Spleen (tissue), 11 donors: ENCODE data around the gene FRAS1. TPM values are rescaled to one million over a fixed set of nuclear protein-coding genes. Genes with fewer than 3 reads are reported as not detected.

ENCODE experiments used
- DNase-seq: peaks from one replicate; pipeline ENCODE4 v3.0.0-alpha.2; 2020
- H3K27ac ChIP-seq, 8 donors: fragments of 200-600 bp; sonication (generic) in 7 of 8; 1 replicate in 4 of 8; 2 replicates in 4 of 8; pipeline versions ENCODE4 v1.5.0 to v1.8.0; 2016 to 2021; ENCODE audit warnings: inconsistent platforms in 4 of 8, mild to moderate bottlenecking in 4 of 8, moderate library complexity in 1 of 8
- H3K27me3 ChIP-seq, 7 donors: fragments of 200-600 bp; sonication (generic) in 6 of 7; replicated peaks in 1 of 7; 1 replicate in 4 of 7; 2 replicates in 3 of 7; pipeline versions ENCODE4 v1.5.0 to v1.8.0; 2016 to 2021; ENCODE audit warnings: inconsistent platforms in 3 of 7, mild to moderate bottlenecking in 1 of 7
- H3K36me3 ChIP-seq, 6 donors: fragments of 200-600 bp; sonication (generic) in 5 of 6; 1 replicate in 4 of 6; 2 replicates in 2 of 6; pipeline versions ENCODE4 v1.5.0 to v1.8.0; 2016 to 2021; ENCODE audit warnings: inconsistent platforms in 2 of 6
- H3K4me1 ChIP-seq, 6 donors: fragments of 200-600 bp; sonication (generic) in 5 of 6; 1 replicate in 3 of 6; 2 replicates in 3 of 6; pipeline versions ENCODE4 v1.5.0 to v1.8.0; 2016 to 2021; ENCODE audit warnings: inconsistent platforms in 3 of 6
- H3K4me3 ChIP-seq, 8 donors: fragments of 200-600 bp; sonication (generic) in 7 of 8; 1 replicate in 4 of 8; 2 replicates in 4 of 8; pipeline versions ENCODE4 v1.5.0 to v1.8.0; 2016 to 2021; ENCODE audit warnings: inconsistent platforms in 4 of 8, mild to moderate bottlenecking in 4 of 8, moderate library complexity in 2 of 8
- H3K9me3 ChIP-seq, 8 donors: fragments of 200-600 bp; sonication (generic) in 7 of 8; 1 replicate in 4 of 8; 2 replicates in 4 of 8; pipeline versions ENCODE4 v1.5.0 to v1.8.0; 2016 to 2021; ENCODE audit warnings: inconsistent platforms in 4 of 8
- POLR2A ChIP-seq, 3 donors: fragments of 450-650 bp; IDR thresholded peaks; one replicate each; pipeline ENCODE4 v1.5.1; 2017; ENCODE audit warnings: antibody characterized with exemption in 3 of 3, mild to moderate bottlenecking in 1 of 3
- POLR2AphosphoS5 ChIP-seq, 3 donors: sonication (generic); formaldehyde crosslinking; IDR thresholded peaks; one replicate each; pipeline ENCODE4 v1.5.1; 2017; ENCODE audit warnings: antibody characterized with exemption in 3 of 3
- WGBS, 5 donors: extraction: QIAGEN DNeasy Blood & Tissue Kit in 3 of 5; methylation state at CpG; one replicate each; pipeline versions ENCODE4 v1.1.5 to v1.1.7; 2013 to 2018; 5-methylcytosine and 5-hydroxymethylcytosine counted together
- intact Hi-C: fragments of 100-400 bp; cut with DNase I; formaldehyde crosslinking; loops from one replicate; pipeline ENCODE4 v1.15.0; 2023; ENCODE audit warnings: low total_unique reads
- polyA plus RNA-seq, 3 donors: library from polyadenylated mRNA; stranded (reverse); fragments of 200-250 nt; gene quantifications; one replicate each; pipeline ENCODE4 v1.2.1, GENCODE V29; 2013
- total RNA-seq, 7 donors: library from RNA; depleted of rRNA in 3 of 7; stranded (reverse); fragments of >200 nt in 3 of 7; fragmentation: NEBNext Ultra II Directional in 4 of 7; extraction: Animal tissue kit (Norgen Biotek cat#: 25700) in 4 of 7; gene quantifications; one replicate each; pipeline versions ENCODE4 v1.1.0 to v1.2.1, GENCODE V29; 2016 to 2021
- TF ChIP-seq, protein P1 (sequence below), 11 experiments: fragments of 200-600 bp in 7 of 11; fragments of 450-650 bp in 4 of 11; sonication (generic) in 4 of 11; IDR thresholded peaks in 8 of 11; conservative IDR thresholded peaks in 3 of 11; 1 replicate in 7 of 11; 2 replicates in 4 of 11; pipeline versions ENCODE4 v1.4.0 to v1.8.0; 2016 to 2021; ENCODE audit warnings: antibody characterized with exemption in 11 of 11, inconsistent platforms in 4 of 11, mild to moderate bottlenecking in 1 of 11
- donor health status: healthy with polysubstance abuse.
- donor health status: DM: no; HTN: no; CAD: no; lungs with moderate emphysema.
- donor health status: DM: no; HTN: no; CAD: no.
- donor health status: Bipolar disorder and iron deficiency.
- donor health status: healthy.
- donor health status: DM: no; HTN: no; CAD: no.
- donor health status: DM: yes; HTN: yes; CAD: no.

FRAS1 gene
- total and polyA plus RNA-seq, 10 donors = 0.10 to 3.0 (median 1.3) TPM

- H3K4me3 ChIP-seq = no peak overlapping the region
- TF ChIP-seq POLR2A (IDR thresholded peaks at IDR 0.05) (no peak), POLR2AphosphoS5 (IDR thresholded peaks at IDR 0.05) (no peak)
- TF ChIP-seq, protein P1, sequence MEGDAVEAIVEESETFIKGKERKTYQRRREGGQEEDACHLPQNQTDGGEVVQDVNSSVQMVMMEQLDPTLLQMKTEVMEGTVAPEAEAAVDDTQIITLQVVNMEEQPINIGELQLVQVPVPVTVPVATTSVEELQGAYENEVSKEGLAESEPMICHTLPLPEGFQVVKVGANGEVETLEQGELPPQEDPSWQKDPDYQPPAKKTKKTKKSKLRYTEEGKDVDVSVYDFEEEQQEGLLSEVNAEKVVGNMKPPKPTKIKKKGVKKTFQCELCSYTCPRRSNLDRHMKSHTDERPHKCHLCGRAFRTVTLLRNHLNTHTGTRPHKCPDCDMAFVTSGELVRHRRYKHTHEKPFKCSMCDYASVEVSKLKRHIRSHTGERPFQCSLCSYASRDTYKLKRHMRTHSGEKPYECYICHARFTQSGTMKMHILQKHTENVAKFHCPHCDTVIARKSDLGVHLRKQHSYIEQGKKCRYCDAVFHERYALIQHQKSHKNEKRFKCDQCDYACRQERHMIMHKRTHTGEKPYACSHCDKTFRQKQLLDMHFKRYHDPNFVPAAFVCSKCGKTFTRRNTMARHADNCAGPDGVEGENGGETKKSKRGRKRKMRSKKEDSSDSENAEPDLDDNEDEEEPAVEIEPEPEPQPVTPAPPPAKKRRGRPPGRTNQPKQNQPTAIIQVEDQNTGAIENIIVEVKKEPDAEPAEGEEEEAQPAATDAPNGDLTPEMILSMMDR (IDR thresholded peaks at IDR 0.05 in 8 of 11, conservative IDR thresholded peaks at IDR 0.05 in 3 of 11) = no peak
- no peaks in the 10 kb centered on the region for H3K27me3 ChIP-seq
- no peaks in the 10 kb centered on the region for H3K36me3 ChIP-seq
- intact Hi-C loops = no loop called here
- no peaks in the 10 kb centered on the region for H3K4me1 ChIP-seq
- H3K9me3 ChIP-seq = no peaks in the 10 kb centered on the region
- DNase-seq = no peak
- 88 to 97% (median 94%) methylated on average over 2 of the region's 2 CpGs for WGBS, 5 donors
- no peak overlapping the region for H3K27ac ChIP-seq
Observed at GRCh38 chr4:78217557-78217956, 160.4 kb downstream of the FRAS1 start.

DNA sequence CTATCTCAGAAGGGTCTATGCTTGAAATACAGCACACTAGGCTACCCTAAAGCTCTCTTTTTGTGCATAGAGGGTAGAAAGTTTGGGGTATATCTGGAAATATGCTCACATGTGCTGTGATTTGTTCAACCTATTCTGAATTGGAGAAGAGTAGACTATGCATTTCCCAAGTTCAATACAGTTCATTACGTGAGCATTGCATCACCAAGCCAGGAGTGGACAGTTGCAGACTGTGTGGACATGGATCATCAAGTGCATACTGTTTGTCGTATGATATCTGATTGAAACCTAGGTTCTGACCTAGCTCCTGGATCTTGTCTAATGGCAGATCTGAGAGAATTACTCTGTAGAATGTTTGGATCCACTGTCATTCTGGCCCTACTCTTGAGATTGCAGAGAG lies 161.1 kb downstream of the FRAS1 start:
- WGBS, 5 donors = 82 to 94% (median 93%) methylated on average over 2 of the region's 2 CpGs

GRCh38 chr4:78219825-78220224 lies 162.7 kb downstream of the FRAS1 start:
- Histone ChIP-seq H3K27ac (no peak overlapping the region), H3K4me1 (no peaks in the 10 kb centered on the region), H3K36me3 (no peaks in the 10 kb centered on the region), H3K27me3 (no peaks in the 10 kb centered on the region), H3K9me3 (no peaks in the 10 kb centered on the region), H3K4me3 (no peak overlapping the region)
- no peak for TF ChIP-seq POLR2A (IDR thresholded peaks at IDR 0.05)
- no peak for TF ChIP-seq POLR2AphosphoS5 (IDR thresholded peaks at IDR 0.05)
- TF ChIP-seq, protein P1 (IDR thresholded peaks at IDR 0.05 in 8 of 11, conservative IDR thresholded peaks at IDR 0.05 in 3 of 11) = no peak
- WGBS, 5 donors = 58 to 89% (median 77%) methylated on average over 2 of the region's 2 CpGs
- intact Hi-C loops = no loop called here
- no peak for DNase-seq

More for the DNA sequence above, 161.1 kb downstream of the FRAS1 start:
- Histone ChIP-seq H3K4me1 (no peaks in the 10 kb centered on the region), H3K36me3 (no peaks in the 10 kb centered on the region), H3K27ac (no peak overlapping the region), H3K4me3 (no peak overlapping the region), H3K27me3 (no peaks in the 10 kb centered on the region), H3K9me3 (no peaks in the 10 kb centered on the region)
- no peak for DNase-seq
- TF ChIP-seq, protein P1 (IDR thresholded peaks at IDR 0.05 in 8 of 11, conservative IDR thresholded peaks at IDR 0.05 in 3 of 11) = no peak
- TF ChIP-seq POLR2AphosphoS5 (IDR thresholded peaks at IDR 0.05) (no peak), POLR2A (IDR thresholded peaks at IDR 0.05) (no peak)
- intact Hi-C loops = no loop called here

- Histone ChIP-seq H3K4me1 (no peaks in the 10 kb centered on the region), H3K4me3 (no peak overlapping the region), H3K27ac (no peak overlapping the region), H3K9me3 (peaks cover 0 to 3% (median 0%) of the 10 kb centered on the region in 8 donors), H3K27me3 (no peaks in the 10 kb centered on the region), H3K36me3 (no peaks in the 10 kb centered on the region)
- intact Hi-C loops = no loop called here
- 67 to 82% (median 72%) methylated on average over 3 of the region's 3 CpGs for WGBS, 5 donors
- DNase-seq = no peak
- no peak for TF ChIP-seq POLR2AphosphoS5 (IDR thresholded peaks at IDR 0.05)
- no peak for TF ChIP-seq POLR2A (IDR thresholded peaks at IDR 0.05)
- TF ChIP-seq, protein P1 (IDR thresholded peaks at IDR 0.05 in 8 of 11, conservative IDR thresholded peaks at IDR 0.05 in 3 of 11) = no peak
Observed at GRCh38 chr4:78220283-78220682, 163.2 kb downstream of the FRAS1 start.
